ENCODE data around the gene DOCK4. TPM values are rescaled to one million over a fixed set of nuclear protein-coding genes. Genes with fewer than 3 reads are reported as not detected.

Gene DOCK4
- total RNA-seq, result 43.5 TPM

GRCh38 chr7:112206238-112206990, at the start of gene DOCK4, which contains the start of gene ZNF277:
Gene DOCK4 (minus strand): TSS chr7:112206399. CDS start chr7:112206138, 261 bp downstream.
Gene ZNF277 (plus strand): TSS chr7:112206695. CDS start chr7:112206717, 22 bp downstream.
- intact Hi-C loops (cut with DNase I), result loop anchor here (1.0 to 10.0 kb wide), 6 partner anchors 186 to 728 kb away; partner anchors contain the start of genes IFRD1, IMMP2L and LSMEM1
- Histone ChIP-seq H3K36me3 (no peaks in the 10 kb centered on the region), H3K27ac (peak within 1 kb of the TSS; percentile 82 to 84), H3K4me1 (peaks cover 0 to 7% of the 10 kb centered on the region in 2 donors), H3K4me3 (peak within 1 kb of the TSS; percentile 82), H3K27me3 (no peaks in the 10 kb centered on the region), H3K9me3 (no peaks in the 10 kb centered on the region)
- DNase-seq (ENCODE audit: low spot score in 2 of 2), result peak; percentile 95 to 100
- TF ChIP-seq, protein P1, sequence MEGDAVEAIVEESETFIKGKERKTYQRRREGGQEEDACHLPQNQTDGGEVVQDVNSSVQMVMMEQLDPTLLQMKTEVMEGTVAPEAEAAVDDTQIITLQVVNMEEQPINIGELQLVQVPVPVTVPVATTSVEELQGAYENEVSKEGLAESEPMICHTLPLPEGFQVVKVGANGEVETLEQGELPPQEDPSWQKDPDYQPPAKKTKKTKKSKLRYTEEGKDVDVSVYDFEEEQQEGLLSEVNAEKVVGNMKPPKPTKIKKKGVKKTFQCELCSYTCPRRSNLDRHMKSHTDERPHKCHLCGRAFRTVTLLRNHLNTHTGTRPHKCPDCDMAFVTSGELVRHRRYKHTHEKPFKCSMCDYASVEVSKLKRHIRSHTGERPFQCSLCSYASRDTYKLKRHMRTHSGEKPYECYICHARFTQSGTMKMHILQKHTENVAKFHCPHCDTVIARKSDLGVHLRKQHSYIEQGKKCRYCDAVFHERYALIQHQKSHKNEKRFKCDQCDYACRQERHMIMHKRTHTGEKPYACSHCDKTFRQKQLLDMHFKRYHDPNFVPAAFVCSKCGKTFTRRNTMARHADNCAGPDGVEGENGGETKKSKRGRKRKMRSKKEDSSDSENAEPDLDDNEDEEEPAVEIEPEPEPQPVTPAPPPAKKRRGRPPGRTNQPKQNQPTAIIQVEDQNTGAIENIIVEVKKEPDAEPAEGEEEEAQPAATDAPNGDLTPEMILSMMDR (IDR thresholded peaks at IDR 0.05), result peak in 1 of 3 experiments; percentile 13

GRCh38 chr7:112255388-112255720, 49.2 kb upstream of the DOCK4 start:
- H3K4me3 ChIP-seq, result no peak overlapping the region
- TF ChIP-seq, protein P1 (IDR thresholded peaks at IDR 0.05), result no peak
- no peaks in the 10 kb centered on the region for H3K27me3 ChIP-seq
- no peaks in the 10 kb centered on the region for H3K36me3 ChIP-seq
- intact Hi-C loops (cut with DNase I), result no loop called here
- no peaks in the 10 kb centered on the region for H3K4me1 ChIP-seq
- no peaks in the 10 kb centered on the region for H3K9me3 ChIP-seq
- no peak overlapping the region for H3K27ac ChIP-seq
- no peak for DNase-seq (ENCODE audit: low spot score in 2 of 2)

GRCh38 chr7:112254709-112255387, 48.6 kb upstream of the DOCK4 start:
- H3K36me3 ChIP-seq, result no peaks in the 10 kb centered on the region
- no peak for DNase-seq (ENCODE audit: low spot score in 2 of 2)
- no peaks in the 10 kb centered on the region for H3K9me3 ChIP-seq
- intact Hi-C loops (cut with DNase I), result no loop called here
- H3K4me3 ChIP-seq, result no peak overlapping the region
- TF ChIP-seq, protein P1 (IDR thresholded peaks at IDR 0.05), result no peak
- H3K27ac ChIP-seq, result no peak overlapping the region
- no peaks in the 10 kb centered on the region for H3K4me1 ChIP-seq
- H3K27me3 ChIP-seq, result no peaks in the 10 kb centered on the region

GRCh38 chr7:112254156-112254555, 48.0 kb upstream of the DOCK4 start:
- no peaks in the 10 kb centered on the region for H3K36me3 ChIP-seq
- H3K9me3 ChIP-seq, result no peaks in the 10 kb centered on the region
- TF ChIP-seq, protein P1 (IDR thresholded peaks at IDR 0.05), result no peak
- intact Hi-C loops (cut with DNase I), result no loop called here
- no peak for DNase-seq (ENCODE audit: low spot score in 2 of 2)
- no peaks in the 10 kb centered on the region for H3K27me3 ChIP-seq
- no peak overlapping the region for H3K27ac ChIP-seq
- no peaks in the 10 kb centered on the region for H3K4me1 ChIP-seq
- H3K4me3 ChIP-seq, result no peak overlapping the region

DNA sequence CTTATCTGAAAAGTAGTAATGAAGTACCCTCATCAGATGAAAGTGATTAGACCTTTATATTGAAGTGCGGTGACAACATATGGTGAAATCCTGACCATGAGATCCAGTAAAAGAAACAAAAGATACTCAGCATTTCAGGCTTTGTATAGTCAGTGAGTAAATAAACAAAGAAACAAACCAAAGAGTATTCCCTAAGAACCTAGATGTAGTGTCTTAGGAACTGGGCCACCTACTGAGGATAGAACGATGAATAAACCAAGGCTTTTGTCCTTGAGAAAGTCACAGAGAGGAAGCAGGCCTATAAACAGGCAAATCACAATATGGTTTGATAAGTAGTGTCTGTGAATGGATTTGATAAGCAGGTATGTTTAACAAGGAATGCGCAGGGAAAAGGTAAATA, 46.5 kb upstream of the DOCK4 start:
- Histone ChIP-seq H3K27me3 (no peaks in the 10 kb centered on the region), H3K27ac (no peak overlapping the region), H3K4me3 (no peak overlapping the region), H3K9me3 (no peaks in the 10 kb centered on the region), H3K36me3 (no peaks in the 10 kb centered on the region), H3K4me1 (no peaks in the 10 kb centered on the region)
- DNase-seq (ENCODE audit: low spot score in 2 of 2), result no peak
- TF ChIP-seq, protein P1 (IDR thresholded peaks at IDR 0.05), result no peak
- intact Hi-C loops (cut with DNase I), result no loop called here
